H1 (cell line): ENCODE measurements around the gene PNMA8C. TPM values are rescaled to one million over a fixed set of nuclear protein-coding genes. Genes with fewer than 3 reads are reported as not detected.

Experiments used
- CTCF ChIA-PET: fragments of 300-600 bp; sonication (Branson Sonifier 250); formaldehyde crosslinking; loops from one replicate; lab custom pipeline; 2021; ENCODE audit not compliant: partially characterized antibody; lab: Charles Lee
- POLR2A ChIA-PET: fragments of 300-600 bp; sonication (Branson Sonifier 250); formaldehyde crosslinking; loops from one replicate; lab custom pipeline; 2021; ENCODE audit warnings: inconsistent platforms; ENCODE audit not compliant: partially characterized antibody; lab: Charles Lee
- DNase-seq, 2 experiments: peaks; one replicate each; pipeline versions ENCODE4 v3.0.0 to v3.0.0-alpha.2; 2010 to 2022; ENCODE audit warnings: low spot score in 2 of 2, low read depth in 1 of 2, mixed read lengths in 1 of 2
- FAIRE-seq: peaks from 2 replicates; lab custom pipeline; 2011; peaks lifted over from hg19 to GRCh38; lab: Jason Lieb, UNC
- H2AFZ ChIP-seq: 2 replicates; pipeline ENCODE4 v1.8.1; 2012; ENCODE audit warnings: low read length, inconsistent platforms
- H2AK5ac ChIP-seq: 2 replicates; pipeline ENCODE4 v1.6.1; 2013; ENCODE audit warnings: low read depth, low read length
- H2BK120ac ChIP-seq: replicated peaks from 2 replicates; pipeline ENCODE3; 2013; ENCODE audit warnings: low read depth, low read length, inconsistent platforms
- H2BK12ac ChIP-seq: 2 replicates; pipeline ENCODE4 v1.6.1; 2013; ENCODE audit warnings: low read depth, low read length
- H2BK15ac ChIP-seq: 2 replicates; pipeline ENCODE4 v1.6.1; 2013; ENCODE audit warnings: low read length
- H2BK20ac ChIP-seq: 2 replicates; pipeline ENCODE4 v1.6.1; 2013; ENCODE audit warnings: low read length
- H2BK5ac ChIP-seq: 2 replicates; pipeline ENCODE4 v1.6.1; 2013; ENCODE audit warnings: low read depth, low read length
- H3K14ac ChIP-seq: 2 replicates; pipeline ENCODE4 v1.6.1; 2013; ENCODE audit warnings: inconsistent platforms; ENCODE audit not compliant: insufficient read length
- H3K18ac ChIP-seq: 2 replicates; pipeline ENCODE4 v1.6.1; 2013; ENCODE audit warnings: low read length; ENCODE audit errors: extremely low read depth
- H3K23ac ChIP-seq: 2 replicates; pipeline ENCODE4 v1.6.1; 2013; ENCODE audit warnings: inconsistent platforms; ENCODE audit not compliant: insufficient read length
- H3K23me2 ChIP-seq: 2 replicates; pipeline ENCODE4 v1.6.1; 2013; ENCODE audit warnings: low read depth, low read length
- H3K27ac ChIP-seq: 2 replicates; pipeline ENCODE4 v1.6.1; 2011; ENCODE audit warnings: low read depth, low read length, inconsistent platforms
- H3K27me3 ChIP-seq, 4 experiments: replicated peaks in 1 of 4; 1 replicate in 1 of 4; 2 replicates in 3 of 4; pipeline versions ENCODE4 v1.6.1 to v1.8.1; 2011 to 2013; ENCODE audit warnings: low read length in 3 of 4, mild to moderate bottlenecking in 3 of 4, inconsistent platforms in 2 of 4, mixed read lengths in 2 of 4, moderate library complexity in 1 of 4; ENCODE audit not compliant: control insufficient read depth in 3 of 4, insufficient read depth in 3 of 4; ENCODE audit errors: extremely low read depth in 1 of 4
- H3K36me3 ChIP-seq, 4 experiments: 2 replicates each; pipeline versions ENCODE4 v1.6.1 to v1.8.1; 2011 to 2013; ENCODE audit warnings: mild to moderate bottlenecking in 4 of 4, low read length in 3 of 4, moderate library complexity in 2 of 4, control low read depth in 1 of 4, inconsistent platforms in 1 of 4; ENCODE audit not compliant: insufficient read depth in 4 of 4, control insufficient read depth in 2 of 4
- H3K4ac ChIP-seq: replicated peaks from 2 replicates; pipeline ENCODE3; 2013; ENCODE audit warnings: low read length, low read depth, mixed read lengths, inconsistent platforms; ENCODE audit not compliant: insufficient read length
- H3K4me1 ChIP-seq, 4 experiments: replicated peaks in 1 of 4; 1 replicate in 1 of 4; 2 replicates in 3 of 4; pipeline versions ENCODE4 v1.6.1 to v1.8.1; 2011 to 2013; ENCODE audit warnings: low read length in 3 of 4, inconsistent platforms in 2 of 4, mixed read lengths in 1 of 4; ENCODE audit not compliant: insufficient read depth in 4 of 4, control insufficient read depth in 3 of 4
- H3K4me2 ChIP-seq, 2 experiments: 2 replicates each; pipeline versions ENCODE4 v1.6.1 to v1.8.1; 2011 to 2013; ENCODE audit warnings: low read depth in 2 of 2, low read length in 2 of 2, control low read depth in 1 of 2, inconsistent platforms in 1 of 2, mild to moderate bottlenecking in 1 of 2; ENCODE audit not compliant: insufficient read depth in 1 of 2
- H3K4me3 ChIP-seq, 4 experiments: fragments of 200-600, 300-600 bp in 1 of 4; sonication (generic), shearing (Covaris generic), sonication (Bioruptor Twin) in 1 of 4; 2 replicates each; pipeline versions ENCODE4 v1.5.1 to v1.8.1; 2011 to 2016; ENCODE audit warnings: low read length in 4 of 4, low read depth in 3 of 4, control low read depth in 2 of 4, inconsistent platforms in 2 of 4, mild to moderate bottlenecking in 2 of 4, mixed read lengths in 1 of 4, moderate library complexity in 1 of 4; ENCODE audit not compliant: insufficient read depth in 2 of 4; ENCODE audit errors: extremely low read depth in 1 of 4
- H3K56ac ChIP-seq: replicated peaks from 2 replicates; pipeline ENCODE3; 2013; ENCODE audit warnings: low read depth, mild to moderate bottlenecking, mixed read lengths, low read length, inconsistent platforms; ENCODE audit not compliant: insufficient read length
- H3K79me1 ChIP-seq: 2 replicates; pipeline ENCODE4 v1.6.1; 2013; ENCODE audit warnings: low read depth, low read length, control low read depth
- H3K79me2 ChIP-seq, 2 experiments: 2 replicates each; pipeline versions ENCODE4 v1.6.1 to v1.8.1; 2012 to 2013; ENCODE audit warnings: low read length in 2 of 2, mild to moderate bottlenecking in 2 of 2, inconsistent platforms in 1 of 2; ENCODE audit not compliant: insufficient read depth in 2 of 2, control insufficient read depth in 1 of 2
- H3K9ac ChIP-seq, 4 experiments: replicated peaks in 1 of 4; 1 replicate in 1 of 4; 2 replicates in 3 of 4; pipeline versions ENCODE4 v1.6.1 to v1.8.1; 2011 to 2013; ENCODE audit warnings: low read depth in 3 of 4, low read length in 3 of 4, control low read depth in 2 of 4, mild to moderate bottlenecking in 2 of 4, moderate library complexity in 2 of 4, inconsistent platforms in 1 of 4; ENCODE audit errors: extremely low read depth in 1 of 4
- H3K9me3 ChIP-seq, 2 experiments: 2 replicates each; pipeline versions ENCODE4 v1.6.1 to v1.8.1; 2012 to 2013; ENCODE audit warnings: mild to moderate bottlenecking in 2 of 2, moderate library complexity in 2 of 2, control low read depth in 1 of 2, inconsistent platforms in 1 of 2, low read depth in 1 of 2, low read length in 1 of 2, mixed read lengths in 1 of 2; ENCODE audit not compliant: insufficient read depth in 2 of 2
- H4K20me1 ChIP-seq, 2 experiments: replicated peaks in 1 of 2; 2 replicates each; pipeline versions ENCODE3 to v1.8.1; 2011 to 2013; ENCODE audit warnings: inconsistent platforms in 2 of 2, low read length in 2 of 2, mild to moderate bottlenecking in 1 of 2; ENCODE audit not compliant: insufficient read depth in 2 of 2, control insufficient read depth in 1 of 2
- H4K5ac ChIP-seq: 2 replicates; pipeline ENCODE4 v1.6.1; 2013; ENCODE audit warnings: low read length, low read depth, mixed read lengths, inconsistent platforms; ENCODE audit not compliant: insufficient read length
- H4K8ac ChIP-seq: 2 replicates; pipeline ENCODE4 v1.8.0; 2013; ENCODE audit warnings: mild to moderate bottlenecking, moderate library complexity, low read length, inconsistent platforms; ENCODE audit not compliant: insufficient read depth; ENCODE audit errors: extremely low read depth
- H4K91ac ChIP-seq: replicated peaks from 2 replicates; pipeline ENCODE3; 2013; ENCODE audit warnings: low read length, mixed read lengths, inconsistent platforms; ENCODE audit not compliant: insufficient read length
- CTBP2 ChIP-seq: IDR thresholded peaks from 2 replicates; pipeline ENCODE4 v1.7.0; 2011; ENCODE audit warnings: borderline replicate concordance, mild to moderate bottlenecking, moderate library complexity, mixed read lengths, low read length; ENCODE audit not compliant: insufficient read depth, insufficient read length
- HDAC2 ChIP-seq, 2 experiments: fragments of 300-600 bp in 1 of 2; sonication (generic) in 1 of 2; IDR thresholded peaks; 2 replicates each; pipeline ENCODE4 v1.6.1; 2011 to 2012; ENCODE audit warnings: low read depth in 2 of 2, low read length in 2 of 2, mild to moderate bottlenecking in 2 of 2, moderate library complexity in 2 of 2, borderline replicate concordance in 1 of 2, inconsistent platforms in 1 of 2
- JUN ChIP-seq: IDR thresholded peaks from 2 replicates; pipeline ENCODE4 v1.6.1; 2011; ENCODE audit warnings: low read depth, mild to moderate bottlenecking, improper control_type of control experiment, low read length
- NRF1 ChIP-seq: IDR thresholded peaks from 2 replicates; pipeline ENCODE4 v1.6.1; 2011; ENCODE audit warnings: mild to moderate bottlenecking, low read depth, low read length, improper control_type of control experiment
- SP1 ChIP-seq: IDR thresholded peaks from 2 replicates; pipeline ENCODE4 v1.6.1; 2011; ENCODE audit warnings: low read depth, low read length
- SRF ChIP-seq: IDR thresholded peaks from 2 replicates; pipeline ENCODE4 v1.6.1; 2011; ENCODE audit warnings: mild to moderate bottlenecking, low read depth, low read length, moderate library complexity
- TCF12 ChIP-seq: IDR thresholded peaks from 2 replicates; pipeline ENCODE4 v1.6.1; 2011; ENCODE audit warnings: low read depth, mild to moderate bottlenecking, low read length
- TEAD4 ChIP-seq: IDR thresholded peaks from 2 replicates; pipeline ENCODE4 v1.6.1; 2012; ENCODE audit warnings: low read depth, low read length, inconsistent platforms, mixed read lengths
- YY1 ChIP-seq: IDR thresholded peaks from 2 replicates; pipeline ENCODE4 v1.6.1; 2011; ENCODE audit warnings: low read depth, mild to moderate bottlenecking, low read length
- WGBS, 2 experiments: shearing (Covaris generic) in 1 of 2; methylation state at CpG; one replicate each; pipeline versions ENCODE4 v1.1.6 to v1.1.7; 2013 to 2015; ENCODE audit warnings: low lambda C conversion rate in 2 of 2, mixed read lengths in 2 of 2, inconsistent platforms in 1 of 2, low coverage in 1 of 2, missing lambda C conversion rate in 1 of 2; ENCODE audit not compliant: insufficient replicate concordance in 2 of 2, insufficient coverage in 1 of 2, insufficient read length in 1 of 2; ENCODE audit errors: extremely low coverage in 1 of 2, missing lambda C conversion rate in 1 of 2; 5-methylcytosine and 5-hydroxymethylcytosine counted together
- polyA plus RNA-seq, 7 experiments: library from polyadenylated mRNA; depleted of rRNA in 3 of 7; stranded (reverse) in 5 of 7; unstranded in 2 of 7; fragments of >200 nt in 5 of 7; fragments of 200-250 nt in 2 of 7; gene quantifications; 1 replicate in 5 of 7; 2 replicates in 1 of 7; 4 replicates in 1 of 7; pipeline versions ENCODE4 v1.2.1 to v1.2.3, GENCODE V29; 2011 to 2013; ENCODE audit warnings: missing spikeins in 2 of 7, mixed read lengths in 2 of 7
- total RNA-seq: library from RNA; stranded (reverse); fragmentation: NEBNext Ultra II Directional; extraction: Animal tissue kit (Norgen Biotek cat#: 25700); gene quantifications from 2 replicates; pipeline ENCODE4 v1.2.1, GENCODE V29; 2021
- TF ChIP-seq, protein P1 (sequence below): IDR thresholded peaks from 2 replicates; pipeline ENCODE4 v1.6.1; 2012; ENCODE audit warnings: inconsistent platforms

Gene PNMA8C
- total and polyA plus RNA-seq, 2 of the 8 experiments (the other 6 are each of a cell fraction or from before 2014, with no cell fraction given), result 0.53 to 1.8 TPM

DNA sequence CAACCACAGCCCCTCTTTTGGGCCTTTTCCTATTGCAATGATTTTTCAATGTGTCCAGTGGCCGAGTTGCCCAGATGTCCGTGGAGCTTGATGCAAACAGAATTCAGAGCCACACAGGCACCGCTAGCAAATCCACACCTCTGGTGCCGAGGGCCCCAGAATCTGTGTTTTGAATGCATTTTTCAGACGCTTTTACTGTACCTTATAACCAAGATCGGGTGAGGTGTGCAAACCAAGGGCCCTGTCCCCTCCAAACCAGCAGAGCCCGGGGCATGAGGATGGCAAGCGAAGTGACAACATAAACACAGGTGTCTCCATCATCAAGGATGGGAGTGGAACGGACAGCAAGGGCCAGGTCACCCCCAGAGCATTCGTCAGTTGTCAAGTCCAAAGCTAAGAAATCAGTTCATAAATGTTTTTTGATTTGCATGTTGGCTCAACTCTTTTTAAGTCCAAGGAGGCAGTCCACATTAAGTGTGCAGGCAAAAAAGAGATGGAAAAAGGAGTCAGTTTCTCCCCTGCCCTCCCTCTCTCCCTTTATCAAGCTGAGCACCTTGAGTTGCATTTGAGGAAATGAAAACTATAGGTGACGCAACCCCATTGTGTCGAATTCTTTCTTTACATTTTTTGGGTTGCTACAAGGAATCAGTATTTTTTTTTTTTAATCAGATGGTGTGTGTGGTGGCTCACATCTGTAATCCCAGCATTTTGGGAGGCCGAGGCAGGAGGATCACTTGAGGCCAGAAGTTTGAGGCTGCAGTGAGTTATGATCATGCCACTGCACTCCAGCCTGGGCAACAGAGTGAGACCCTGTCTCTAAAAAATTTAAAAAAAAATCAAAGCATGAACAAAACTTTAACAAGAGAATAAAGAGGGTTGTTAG lies 18.3 kb downstream of the PNMA8C start:
- Histone ChIP-seq H3K9me3 (no peaks in the 10 kb centered on the region), H3K18ac (no peak overlapping the region), H3K14ac (no peak overlapping the region), H3K4me2 (no peak overlapping the region; a peak in 1 of 4 replicates), H4K8ac (no peak overlapping the region), H3K36me3 (0 out of 8 replicates have a peak, but pooled peaks cover 0 to 2% (median 0%) of the 10 kb centered on the region in 4 experiments), H2BK5ac (no peak overlapping the region), H3K56ac (no peak overlapping the region), H3K79me2 (peaks cover 0 to 16% of the 10 kb centered on the region in 2 experiments; a peak in 2 of 4 replicates), H3K79me1 (peaks cover 3% of the 10 kb centered on the region), H3K27me3 (peaks cover 0 to 26% (median 16%) of the 10 kb centered on the region in 4 experiments; a peak in 6 of 7 replicates), H3K4me1 (peaks cover 3 to 24% (median 15%) of the 10 kb centered on the region in 4 experiments; a peak in 6 of 7 replicates), H3K4ac (no peak overlapping the region), H2AK5ac (no peak overlapping the region), H2BK20ac (no peak overlapping the region), H4K20me1 (peaks cover 8 to 14% of the 10 kb centered on the region in 2 experiments), H2BK12ac (no peak overlapping the region), H3K23me2 (peaks cover 22% of the 10 kb centered on the region), H3K4me3 (no peak overlapping the region), H3K23ac (no peak overlapping the region), H4K91ac (no peak overlapping the region), H4K5ac (no peak overlapping the region), H3K27ac (no peak overlapping the region), H3K9ac (no peak overlapping the region), H2BK15ac (no peak overlapping the region), H2AFZ (no peak overlapping the region), H2BK120ac (no peak overlapping the region)
- CTCF ChIA-PET, result interaction anchor here (0.6 to 4.1 kb wide), 7 partner anchors 8 to 100 kb away, joined by 3 to 23 read pairs (median 5); no protein-coding TSS in a partner anchor
- POLR2A ChIA-PET, result interaction anchor here (0.6 to 3.6 kb wide), 5 partner anchors 7 to 1564 kb away, joined by 3 to 28 read pairs (median 5); partner anchors contain the start of gene NECTIN2
- WGBS, 2 experiments, result 91% methylated on average over 13 of the region's 13 CpGs; no CpG with 5 or more reads in 1 of the 2 experiments
- no peak for DNase-seq
- no peak for FAIRE-seq
- TF ChIP-seq JUN (no peak), TCF12 (no peak), CTBP2 (no peak), TEAD4 (no peak), NRF1 (no peak), YY1 (no peak), SP1 (no peak), HDAC2 (IDR thresholded peaks at IDR 0.05; ENCODE audit: borderline replicate concordance in 1 of 2, low read depth in 2 of 2, low read length in 2 of 2) (no peak), SRF (no peak)
- TF ChIP-seq, protein P1, sequence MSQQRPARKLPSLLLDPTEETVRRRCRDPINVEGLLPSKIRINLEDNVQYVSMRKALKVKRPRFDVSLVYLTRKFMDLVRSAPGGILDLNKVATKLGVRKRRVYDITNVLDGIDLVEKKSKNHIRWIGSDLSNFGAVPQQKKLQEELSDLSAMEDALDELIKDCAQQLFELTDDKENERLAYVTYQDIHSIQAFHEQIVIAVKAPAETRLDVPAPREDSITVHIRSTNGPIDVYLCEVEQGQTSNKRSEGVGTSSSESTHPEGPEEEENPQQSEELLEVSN, result no peak
